Endothelial cell of umbilical vein (primary cell): ENCODE data around the gene HPCAL4. TPM values are rescaled to one million over a fixed set of nuclear protein-coding genes. Genes with fewer than 3 reads are reported as not detected.

ENCODE experiments used
- BruUV-seq: library from RNA; stranded (reverse); fragments of 400-500 nt; replicated peaks from 2 replicates; lab custom pipeline; 2021; lab: Mats Ljungman, UMichigan
- CTCF ChIA-PET: fragments of 300-600, 350-600 bp; sonication (Branson Sonifier 250); formaldehyde crosslinking; loops from one replicate; lab custom pipeline; 2021; ENCODE audit warnings: antibody characterized with exemption, inconsistent platforms; lab: Charles Lee
- POLR2A ChIA-PET: fragments of 300-600, 350-600 bp; sonication (Branson Sonifier 250); formaldehyde crosslinking; loops from one replicate; lab custom pipeline; 2021; ENCODE audit warnings: antibody characterized with exemption, inconsistent platforms; lab: Charles Lee
- DNase-seq: peaks from one replicate; pipeline ENCODE4 v3.0.0-alpha.2; 2011; ENCODE audit warnings: low read depth, low spot score
- FAIRE-seq: peaks from 2 replicates; lab custom pipeline; 2011; peaks lifted over from hg19 to GRCh38; lab: Jason Lieb, UNC
- H2AFZ ChIP-seq: 2 replicates; pipeline ENCODE4 v1.6.0; 2012; ENCODE audit warnings: low read depth, low read length, control low read depth, inconsistent platforms
- H3K27ac ChIP-seq: 2 replicates; pipeline ENCODE4 v1.5.1; 2011; ENCODE audit warnings: low read depth, mild to moderate bottlenecking, control low read depth, low read length, moderate library complexity; ENCODE audit not compliant: insufficient read depth
- H3K27me3 ChIP-seq, 2 experiments: 2 replicates each; pipeline versions ENCODE4 v1.6.0 to v1.6.1; 2011; ENCODE audit warnings: low read length in 2 of 2, mixed read lengths in 1 of 2; ENCODE audit not compliant: control insufficient read depth in 2 of 2, insufficient read depth in 2 of 2
- H3K36me3 ChIP-seq, 2 experiments: 2 replicates in 1 of 2; 3 replicates in 1 of 2; pipeline ENCODE4 v1.5.1; 2011; ENCODE audit warnings: low read length in 2 of 2, mild to moderate bottlenecking in 1 of 2, moderate library complexity in 1 of 2; ENCODE audit not compliant: control insufficient read depth in 2 of 2, insufficient read depth in 2 of 2; ENCODE audit errors: extremely low read depth in 1 of 2
- H3K4me1 ChIP-seq: 3 replicates; pipeline ENCODE4 v1.5.1; 2011; ENCODE audit warnings: mild to moderate bottlenecking, low read length; ENCODE audit not compliant: control insufficient read depth, insufficient read depth; ENCODE audit errors: extremely low read depth
- H3K4me2 ChIP-seq: 2 replicates; pipeline ENCODE4 v1.6.1; 2011; ENCODE audit warnings: low read length, control low read depth, mixed read lengths; ENCODE audit not compliant: insufficient read depth
- H3K4me3 ChIP-seq, 3 experiments: fragments of 200-600 bp in 1 of 3; sonication (generic), shearing (Covaris generic) in 1 of 3; replicated peaks in 1 of 3; 2 replicates each; pipeline ENCODE4 v1.5.1; 2011 to 2016; ENCODE audit warnings: control low read depth in 3 of 3, low read length in 3 of 3, mild to moderate bottlenecking in 2 of 3, inconsistent platforms in 1 of 3, low read depth in 1 of 3, moderate library complexity in 1 of 3; ENCODE audit not compliant: insufficient read depth in 1 of 3
- H3K79me2 ChIP-seq: 2 replicates; pipeline ENCODE4 v1.6.0; 2012; ENCODE audit warnings: low read length, inconsistent platforms; ENCODE audit not compliant: control insufficient read depth, insufficient read depth
- H3K9ac ChIP-seq: replicated peaks from 2 replicates; pipeline ENCODE3; 2011; ENCODE audit warnings: low read length, control low read depth; ENCODE audit not compliant: insufficient read depth; ENCODE audit errors: extremely low read depth
- H3K9me1 ChIP-seq: replicated peaks from 3 replicates; pipeline ENCODE4 v1.6.0; 2011; ENCODE audit warnings: mild to moderate bottlenecking, low read length; ENCODE audit not compliant: control insufficient read depth, insufficient read depth; ENCODE audit errors: extremely low read depth
- H3K9me3 ChIP-seq: replicated peaks from 2 replicates; pipeline ENCODE4 v1.5.1; 2012; ENCODE audit warnings: low read length, inconsistent platforms; ENCODE audit not compliant: control insufficient read depth, insufficient read depth
- H4K20me1 ChIP-seq: replicated peaks from 2 replicates; pipeline ENCODE3; 2011; ENCODE audit warnings: mild to moderate bottlenecking, low read length; ENCODE audit not compliant: control insufficient read depth, insufficient read depth; ENCODE audit errors: extremely low read depth
- EZH2 ChIP-seq: IDR thresholded peaks from 2 replicates; pipeline ENCODE4 v1.6.1; 2012; ENCODE audit warnings: borderline replicate concordance, low read depth, mild to moderate bottlenecking, moderate library complexity, low read length, inconsistent platforms; ENCODE audit not compliant: severe bottlenecking
- FOS ChIP-seq: IDR thresholded peaks from 2 replicates; pipeline ENCODE4 v1.6.1; 2011; ENCODE audit warnings: mild to moderate bottlenecking, low read length, moderate library complexity, borderline replicate concordance; ENCODE audit not compliant: insufficient read depth
- GATA2 ChIP-seq: IDR thresholded peaks from 2 replicates; pipeline ENCODE4 v1.7.0; 2011; ENCODE audit warnings: low read depth, mild to moderate bottlenecking, moderate library complexity, mixed read lengths, low read length; ENCODE audit not compliant: insufficient read length, insufficient read depth
- JUN ChIP-seq: IDR thresholded peaks from 2 replicates; pipeline ENCODE4 v1.6.1; 2011; ENCODE audit warnings: borderline replicate concordance, low read depth; ENCODE audit not compliant: insufficient read length, insufficient read depth
- MAX ChIP-seq: IDR thresholded peaks from 2 replicates; pipeline ENCODE4 v1.6.1; 2011; ENCODE audit not compliant: insufficient read depth, insufficient read length
- MYC ChIP-seq: IDR thresholded peaks from one replicate; pipeline ENCODE4 v1.6.1; 2011; ENCODE audit warnings: mild to moderate bottlenecking, low read depth, low read length
- POLR2A ChIP-seq: IDR thresholded peaks from 2 replicates; pipeline ENCODE4 v1.6.1; 2012; ENCODE audit warnings: low read depth, mild to moderate bottlenecking, control low read depth, low read length
- POLR2AphosphoS5 ChIP-seq: IDR thresholded peaks from 2 replicates; pipeline ENCODE4 v1.6.1; 2012; ENCODE audit warnings: low read depth, mild to moderate bottlenecking, control low read depth, low read length, moderate library complexity; ENCODE audit not compliant: insufficient read depth
- dilution Hi-C: fragments of 300-500 bp; cut with MboI; formaldehyde crosslinking; loops from one replicate; pipeline ENCODE4 v1.15.0; 2019; ENCODE audit warnings: low sequenced_read_pairs; ENCODE audit not compliant: extremely low pct_ligation_motif_present
- intact Hi-C: fragments of 100-400 bp; cut with micrococcal nuclease; formaldehyde crosslinking; loops from one replicate; pipeline ENCODE4 v1.10.0; 2022
- polyA plus RNA-seq, 4 experiments: library from polyadenylated mRNA; depleted of rRNA in 3 of 4; stranded (reverse) in 3 of 4; unstranded in 1 of 4; fragments of >200 nt; gene quantifications; 2 replicates each; pipeline versions ENCODE4 v1.2.1 to v1.2.3, GENCODE V29; 2011 to 2012; ENCODE audit warnings: missing spikeins in 1 of 4
- total RNA-seq: library from RNA; stranded (reverse); gene quantifications from 2 replicates; pipeline ENCODE4 v1.2.3, GENCODE V29; 2021
- TF ChIP-seq, protein P1 (sequence below), 2 donors: IDR thresholded peaks; 1 replicate in 1 of 2; 2 replicates in 1 of 2; pipeline ENCODE4 v1.5.1; 2011; ENCODE audit warnings: low read length in 2 of 2, mild to moderate bottlenecking in 2 of 2, moderate library complexity in 2 of 2, control low read depth in 1 of 2, inconsistent platforms in 1 of 2, low read depth in 1 of 2; ENCODE audit not compliant: insufficient read depth in 1 of 2; ENCODE audit errors: extremely low read depth in 1 of 2

The HPCAL4 gene
- total and polyA plus RNA-seq, 2 donors (not counting 3 experiments of a cell fraction or from before 2014, with no cell fraction given) = not detected

- Histone ChIP-seq H4K20me1 (no peaks in the 10 kb centered on the region), H3K9ac (no peak overlapping the region), H3K4me3 (no peak overlapping the region), H3K36me3 (no peaks in the 10 kb centered on the region), H3K27ac (no peak overlapping the region), H3K27me3 (peaks cover 7 to 21% of the 10 kb centered on the region in 2 experiments), H3K4me2 (no peak overlapping the region), H3K9me1 (no peaks in the 10 kb centered on the region), H3K9me3 (no peaks in the 10 kb centered on the region), H3K79me2 (no peaks in the 10 kb centered on the region), H2AFZ (no peak overlapping the region), H3K4me1 (no peaks in the 10 kb centered on the region)
- dilution Hi-C loops = no loop called here
- ChIA-PET CTCF (interaction anchor here (3.0 to 6.3 kb wide), 2 partner anchors 7 to 57 kb away, joined by 12 to 113 read pairs; partner anchors contain the start of gene NT5C1A), POLR2A (no interaction called here)
- BruUV-seq = no TSS peak
- intact Hi-C loops = no loop called here
- TF ChIP-seq POLR2AphosphoS5 = no peak
- no peak for TF ChIP-seq MYC
- no peak for TF ChIP-seq GATA2
- TF ChIP-seq FOS = no peak
- no peak for FAIRE-seq
- DNase-seq = no peak
Measured at GRCh38 chr1:39663559-39663958, 27.7 kb downstream of the HPCAL4 start.

DNA sequence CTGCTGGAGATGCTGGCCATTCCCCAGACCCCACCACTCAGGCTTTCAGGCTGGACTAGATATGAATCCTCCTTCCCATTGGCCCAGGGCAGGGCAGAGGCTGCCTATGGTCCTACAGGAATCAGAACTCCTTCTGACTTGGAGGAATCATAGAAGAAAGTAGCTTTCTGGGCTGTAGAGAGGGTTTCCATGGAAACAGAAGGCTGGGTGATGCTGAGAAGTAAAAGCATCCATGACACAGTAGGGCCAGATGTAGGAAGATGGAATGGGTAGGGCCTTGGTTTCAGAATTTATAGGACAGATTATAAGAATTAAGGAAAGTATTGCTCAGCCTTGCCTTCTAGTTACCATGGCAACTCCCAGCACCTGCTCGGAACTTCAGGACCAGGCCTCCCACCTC is 28.4 kb downstream of the HPCAL4 start:
- dilution Hi-C loops = no loop called here
- no peak for FAIRE-seq

More for the DNA sequence above, 28.4 kb downstream of the HPCAL4 start:
- intact Hi-C loops = no loop called here
- Histone ChIP-seq H3K27ac (no peak overlapping the region), H3K4me2 (no peak overlapping the region), H3K4me1 (no peaks in the 10 kb centered on the region), H3K79me2 (no peaks in the 10 kb centered on the region), H3K9me3 (no peaks in the 10 kb centered on the region), H2AFZ (no peak overlapping the region), H3K9ac (no peak overlapping the region), H3K27me3 (peaks cover 7 to 18% of the 10 kb centered on the region in 2 experiments), H4K20me1 (no peaks in the 10 kb centered on the region), H3K9me1 (no peaks in the 10 kb centered on the region), H3K36me3 (no peaks in the 10 kb centered on the region), H3K4me3 (no peak overlapping the region)
- ChIA-PET POLR2A (no interaction called here), CTCF (interaction anchor here (3.0 to 6.3 kb wide), 2 partner anchors 8 to 57 kb away, joined by 12 to 113 read pairs; partner anchors contain the start of gene NT5C1A)
- BruUV-seq = no TSS peak
- TF ChIP-seq GATA2 = no peak
- TF ChIP-seq JUN = no peak
- TF ChIP-seq POLR2A = no peak
- TF ChIP-seq POLR2AphosphoS5 = no peak
- no peak for TF ChIP-seq MYC
- no peak for TF ChIP-seq EZH2
- TF ChIP-seq, protein P1, sequence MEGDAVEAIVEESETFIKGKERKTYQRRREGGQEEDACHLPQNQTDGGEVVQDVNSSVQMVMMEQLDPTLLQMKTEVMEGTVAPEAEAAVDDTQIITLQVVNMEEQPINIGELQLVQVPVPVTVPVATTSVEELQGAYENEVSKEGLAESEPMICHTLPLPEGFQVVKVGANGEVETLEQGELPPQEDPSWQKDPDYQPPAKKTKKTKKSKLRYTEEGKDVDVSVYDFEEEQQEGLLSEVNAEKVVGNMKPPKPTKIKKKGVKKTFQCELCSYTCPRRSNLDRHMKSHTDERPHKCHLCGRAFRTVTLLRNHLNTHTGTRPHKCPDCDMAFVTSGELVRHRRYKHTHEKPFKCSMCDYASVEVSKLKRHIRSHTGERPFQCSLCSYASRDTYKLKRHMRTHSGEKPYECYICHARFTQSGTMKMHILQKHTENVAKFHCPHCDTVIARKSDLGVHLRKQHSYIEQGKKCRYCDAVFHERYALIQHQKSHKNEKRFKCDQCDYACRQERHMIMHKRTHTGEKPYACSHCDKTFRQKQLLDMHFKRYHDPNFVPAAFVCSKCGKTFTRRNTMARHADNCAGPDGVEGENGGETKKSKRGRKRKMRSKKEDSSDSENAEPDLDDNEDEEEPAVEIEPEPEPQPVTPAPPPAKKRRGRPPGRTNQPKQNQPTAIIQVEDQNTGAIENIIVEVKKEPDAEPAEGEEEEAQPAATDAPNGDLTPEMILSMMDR (IDR thresholded peaks at IDR 0.05; ENCODE audit: extremely low read depth in 1 of 2, insufficient read depth in 1 of 2, low read depth in 1 of 2, low read length in 2 of 2) = no peak
- no peak for TF ChIP-seq FOS
- no peak for TF ChIP-seq MAX
- no peak for DNase-seq
